GM12878 (cell line): ENCODE data around the gene SNCB. TPM values are rescaled to one million over a fixed set of nuclear protein-coding genes. Genes with fewer than 3 reads are reported as not detected.

Source experiments
- ATAC-seq: fragments of 200-7000 bp; cut with Tn5 transposase; 3 replicates; pipeline ENCODE4 v1.9.1; 2020; ENCODE audit warnings: mild to moderate bottlenecking, moderate library complexity
- BruUV-seq: library from RNA; stranded (reverse); fragments of 400-500 nt; replicated peaks from 2 replicates; lab custom pipeline; 2021; lab: Mats Ljungman, UMichigan
- CTCF ChIA-PET: fragments of 300-600 bp; sonication (Branson Sonifier 250); formaldehyde crosslinking; extraction: SDS; loops from one replicate; lab custom pipeline; 2021; ENCODE audit warnings: inconsistent platforms; lab: Yijun Ruan, JAX
- POLR2A ChIA-PET: fragments of 350-600 bp; formaldehyde crosslinking; extraction: SDS; loops from one replicate; lab custom pipeline; 2021; ENCODE audit warnings: inconsistent platforms; lab: Charles Lee
- RAD21 ChIA-PET: fragments of 300-600 bp; sonication (Branson Sonifier 250); formaldehyde crosslinking; loops from one replicate; lab custom pipeline; 2023; ENCODE audit warnings: antibody characterized with exemption; ENCODE audit not compliant: unreplicated experiment; lab: Charles Lee
- SMC1A ChIA-PET: fragments of 300-600 bp; sonication (Branson Sonifier 250); formaldehyde crosslinking; loops from one replicate; lab custom pipeline; 2023; ENCODE audit not compliant: unreplicated experiment, uncharacterized antibody; lab: Charles Lee
- DNase-seq: peaks from one replicate; pipeline ENCODE4 v3.0.0-alpha.2; 2011; ENCODE audit warnings: low read depth, low spot score
- FAIRE-seq: peaks from 3 replicates; lab custom pipeline; 2011; peaks lifted over from hg19 to GRCh38; lab: Jason Lieb, UNC
- H2AFZ ChIP-seq: 2 replicates; pipeline ENCODE4 v1.6.0; 2011; ENCODE audit warnings: low read depth, low read length, control low read depth; ENCODE audit not compliant: control insufficient read depth
- H3K27ac ChIP-seq: 2 replicates; pipeline ENCODE4 v1.5.1; 2011; ENCODE audit warnings: control low read depth; ENCODE audit not compliant: control insufficient read depth, insufficient read depth
- H3K27me3 ChIP-seq, 2 experiments: replicated peaks in 1 of 2; 2 replicates each; pipeline versions ENCODE4 v1.6.0 to v1.6.1; 2011; ENCODE audit warnings: low read length in 1 of 2; ENCODE audit not compliant: control insufficient read depth in 2 of 2, insufficient read depth in 2 of 2
- H3K36me3 ChIP-seq, 2 experiments: 2 replicates each; pipeline ENCODE4 v1.5.1; 2011; ENCODE audit warnings: low read length in 1 of 2; ENCODE audit not compliant: control insufficient read depth in 2 of 2, insufficient read depth in 2 of 2
- H3K4me1 ChIP-seq: 2 replicates; pipeline ENCODE4 v1.6.1; 2011; ENCODE audit warnings: mild to moderate bottlenecking, low read length, moderate library complexity, mixed read lengths; ENCODE audit not compliant: control insufficient read depth, insufficient read depth
- H3K4me2 ChIP-seq: 2 replicates; pipeline ENCODE4 v1.6.0; 2011; ENCODE audit warnings: control low read depth; ENCODE audit not compliant: control insufficient read depth, insufficient read depth
- H3K4me3 ChIP-seq: fragments of 200-600 bp; sonication (generic); 2 replicates; pipeline ENCODE4 v1.5.1; 2016
- H3K79me2 ChIP-seq: 2 replicates; pipeline ENCODE4 v1.6.0; 2011; ENCODE audit warnings: low read length; ENCODE audit not compliant: control insufficient read depth, insufficient read depth
- H3K9ac ChIP-seq: 2 replicates; pipeline ENCODE4 v1.8.0; 2011; ENCODE audit warnings: low read length, control low read depth, mixed read lengths; ENCODE audit not compliant: control insufficient read depth, insufficient read depth
- H3K9me3 ChIP-seq: replicated peaks from 3 replicates; pipeline ENCODE4 v1.5.1; 2011; ENCODE audit warnings: mild to moderate bottlenecking, low read length; ENCODE audit not compliant: control insufficient read depth, insufficient read depth
- H4K20me1 ChIP-seq: 2 replicates; pipeline ENCODE4 v1.6.0; 2011; ENCODE audit not compliant: control insufficient read depth, insufficient read depth
- BCLAF1 ChIP-seq: fragments of 450-650 bp; IDR thresholded peaks from 2 replicates; pipeline ENCODE4 v1.6.1; 2017; ENCODE audit warnings: antibody characterized with exemption, mild to moderate bottlenecking, moderate library complexity
- CTCF ChIP-seq, 3 experiments: IDR thresholded peaks in 2 of 3; conservative IDR thresholded peaks in 1 of 3; 2 replicates each; pipeline ENCODE4 v1.5.1; 2011; ENCODE audit warnings: low read depth in 3 of 3, low read length in 3 of 3, mild to moderate bottlenecking in 3 of 3, control low read depth in 2 of 3, moderate library complexity in 2 of 3, inconsistent platforms in 1 of 3, mixed read lengths in 1 of 3; ENCODE audit not compliant: control insufficient read depth in 2 of 3, insufficient read depth in 1 of 3; ENCODE audit errors: extremely low read depth in 1 of 3
- DPF2 ChIP-seq: fragments of 450-650 bp; IDR thresholded peaks from 2 replicates; pipeline ENCODE4 v1.6.1; 2017; ENCODE audit warnings: mild to moderate bottlenecking
- FOXK2 ChIP-seq: fragments of 450-650 bp; IDR thresholded peaks from 2 replicates; pipeline ENCODE4 v1.6.1; 2017; ENCODE audit warnings: mild to moderate bottlenecking, moderate library complexity
- KLF5 ChIP-seq: fragments of 450-650 bp; IDR thresholded peaks from 2 replicates; pipeline ENCODE4 v1.6.1; 2014; ENCODE audit warnings: mild to moderate bottlenecking; ENCODE audit not compliant: partially characterized antibody
- NBN ChIP-seq: fragments of 450-650 bp; IDR thresholded peaks from 2 replicates; pipeline ENCODE4 v1.6.1; 2016
- NR2F1 ChIP-seq: fragments of 450-650 bp; conservative IDR thresholded peaks from 2 replicates; pipeline ENCODE4 v1.6.1; 2017; ENCODE audit warnings: mild to moderate bottlenecking
- PRDM15 ChIP-seq: fragments of 450-650 bp; formaldehyde crosslinking; IDR thresholded peaks from 2 replicates; pipeline ENCODE4 v1.4.0; 2020; ENCODE audit warnings: mild to moderate bottlenecking, moderate library complexity
- SMAD1 ChIP-seq: fragments of 450-650 bp; IDR thresholded peaks from 2 replicates; pipeline ENCODE4 v1.6.1; 2018; ENCODE audit warnings: mild to moderate bottlenecking, low read depth; ENCODE audit not compliant: partially characterized antibody
- TCF7 ChIP-seq: IDR thresholded peaks from 2 replicates; pipeline ENCODE4 v1.6.1; 2014; ENCODE audit warnings: antibody characterized with exemption, borderline replicate concordance
- WRNIP1 ChIP-seq: IDR thresholded peaks from 2 replicates; pipeline ENCODE4 v1.6.1; 2011; ENCODE audit warnings: low read depth, low read length, improper control_type of control experiment, borderline replicate concordance
- WGBS: methylation state at CpG from one replicate; pipeline ENCODE4 v1.1.6; 2016; ENCODE audit warnings: low lambda C conversion rate; ENCODE audit not compliant: insufficient replicate concordance, insufficient coverage; ENCODE audit errors: missing lambda C conversion rate; 5-methylcytosine and 5-hydroxymethylcytosine counted together
- in situ Hi-C: fragments of 300-500 bp; cut with MboI; formaldehyde crosslinking; loops from 9 replicates; pipeline ENCODE4 v1.14.3; 2018; ENCODE audit warnings: mixed read lengths
- intact Hi-C: fragments of 100-400 bp; cut with micrococcal nuclease; formaldehyde crosslinking; loops from one replicate; pipeline ENCODE4 v1.14.2; 2022; ENCODE audit not compliant: unreplicated experiment
- polyA plus RNA-seq, 11 experiments: library from polyadenylated mRNA; depleted of rRNA in 4 of 11; unstranded in 6 of 11; stranded (reverse) in 5 of 11; fragments of >200 nt; fragmentation: Nextera tagmentation in 4 of 11; fragmentation: Illumina TruSeq in 1 of 11; extraction: Ambion mirVana in 4 of 11; extraction: Trizol in 1 of 11; gene quantifications; 1 replicate in 1 of 11; 2 replicates in 10 of 11; pipeline versions ENCODE4 v1.2.1 to v1.2.3, GENCODE V29; 2011 to 2016; ENCODE audit warnings: inconsistent platforms in 2 of 11, missing spikeins in 2 of 11, low read depth in 1 of 11
- total RNA-seq, 4 experiments: library from RNA; depleted of rRNA in 3 of 4; stranded (reverse); fragments of >200 nt in 3 of 4; fragmentation: Illumina TruSeq in 1 of 4; extraction: Trizol in 1 of 4; gene quantifications; 2 replicates each; pipeline versions ENCODE4 v1.2.1 to v1.2.3, GENCODE V29; 2013 to 2021

Gene SNCB
- total and polyA plus RNA-seq, 10 of the 15 experiments (the other 5 are each of a cell fraction or from before 2014, with no cell fraction given), result 0.75 TPM; not detected in 9

GRCh38 chr5:176650354-176650884 lies 20.1 kb upstream of the SNCB start (continued):
- TF ChIP-seq PRDM15 (CRISPR knock-in tag), result no peak

- SMC1A ChIA-PET, result interaction anchor here (2.1 kb wide), 1 partner anchor 12 kb away, joined by 7 read pairs; no protein-coding TSS in a partner anchor
- no peaks in the 10 kb centered on the region for H3K79me2 ChIP-seq
- no peaks in the 10 kb centered on the region for H4K20me1 ChIP-seq
- H3K4me2 ChIP-seq, result peak overlapping the region; percentile 51
- intact Hi-C loops, result loop anchor here (5.0 to 10.0 kb wide), 2 partner anchors 76 to 234 kb away; partner anchors contain the start of gene CLTB
- DNase-seq (no peak), ATAC-seq (no peak), FAIRE-seq (no peak)
- peaks cover 36% of the 10 kb centered on the region for H3K4me1 ChIP-seq
- WGBS, result 86% methylated on average over 15 of the region's 15 CpGs
- H3K9ac ChIP-seq, result peak overlapping the region; percentile 83; the same call in 1 of the 2 replicates
- BruUV-seq, result no TSS peak
- H3K9me3 ChIP-seq, result no peaks in the 10 kb centered on the region
- peak overlapping the region; percentile 88 for H3K4me3 ChIP-seq
- RAD21 ChIA-PET, result interaction anchor here (2.7 kb wide), 1 partner anchor 12 kb away, joined by 20 read pairs; no protein-coding TSS in a partner anchor
- H3K27me3 ChIP-seq, result no peaks in the 10 kb centered on the region
- CTCF ChIA-PET, result interaction anchor here (1.0 to 3.4 kb wide), 3 partner anchors 10 to 75 kb away, joined by 8 to 19 read pairs (median 9); no protein-coding TSS in a partner anchor
- POLR2A ChIA-PET, result interaction anchor here (0.6 kb wide), 1 partner anchor 240 kb away, joined by 5 read pairs; no protein-coding TSS in a partner anchor
- in situ Hi-C loops, result no loop called here
- H3K27ac ChIP-seq, result no peak overlapping the region
- no peaks in the 10 kb centered on the region for H3K36me3 ChIP-seq
- H2AFZ ChIP-seq, result no peak overlapping the region
- TF ChIP-seq FOXK2 (no peak), WRNIP1 (no peak), TCF7 (no peak), NBN (no peak), SMAD1 (no peak), DPF2 (no peak), CTCF (IDR thresholded peaks at IDR 0.05 in 2 of 3, conservative IDR thresholded peaks at IDR 0.05 in 1 of 3; ENCODE audit: control insufficient read depth in 2 of 3, extremely low read depth in 1 of 3, insufficient read depth in 1 of 3, low read depth in 3 of 3, low read length in 3 of 3) (no peak), BCLAF1 (no peak), NR2F1 (no peak), KLF5 (no peak)
These were observed 18.3 kb upstream of the SNCB start for GRCh38 chr5:176648474-176649194.
